GM18868 (cell line): Measurements from ENCODE around the gene PHACTR3.

ENCODE experiments used
- ATAC-seq: cut with Tn5 transposase; IDR thresholded peaks from one replicate; pipeline ENCODE4 v1.9.1; 2021; ENCODE audit warnings: mild to moderate bottlenecking, moderate library complexity; ENCODE audit not compliant: unreplicated experiment

PHACTR3 gene

GRCh38 chr20:59746155-59746554 lies 141.8 kb downstream of the PHACTR3 start:
- no peak for ATAC-seq

GRCh38 chr20:59747671-59748515 lies 143.6 kb downstream of the PHACTR3 start:
- ATAC-seq = no peak

- no peak for ATAC-seq
These were observed 144.4 kb downstream of the PHACTR3 start for GRCh38 chr20:59748619-59749191.

GRCh38 chr20:59749301-59749700 lies 145.0 kb downstream of the PHACTR3 start:
- ATAC-seq = no peak

- ATAC-seq = no peak
These were observed 146.0 kb downstream of the PHACTR3 start for GRCh38 chr20:59750209-59750840.

- peak; percentile 56 for ATAC-seq
These were observed 146.9 kb downstream of the PHACTR3 start for GRCh38 chr20:59751075-59751711.

GRCh38 chr20:59752101-59752586 lies 147.8 kb downstream of the PHACTR3 start:
- ATAC-seq = peak; percentile 84

- peak; percentile 37 for ATAC-seq
These were observed 148.5 kb downstream of the PHACTR3 start for GRCh38 chr20:59752704-59753460.

GRCh38 chr20:59753836-59754235 lies 149.5 kb downstream of the PHACTR3 start:
- no peak for ATAC-seq

- ATAC-seq = no peak
These were observed 150.2 kb downstream of the PHACTR3 start for GRCh38 chr20:59754551-59754950.

GRCh38 chr20:59756241-59756640 lies 151.9 kb downstream of the PHACTR3 start:
- ATAC-seq = no peak

GRCh38 chr20:59764037-59764436 lies 159.7 kb downstream of the PHACTR3 start:
- no peak for ATAC-seq

- no peak for ATAC-seq
These were observed 161.3 kb downstream of the PHACTR3 start for GRCh38 chr20:59765599-59766177.

- no peak for ATAC-seq
These were observed 163.3 kb downstream of the PHACTR3 start for GRCh38 chr20:59767656-59768055.

- no peak for ATAC-seq
These were observed 165.9 kb downstream of the PHACTR3 start for GRCh38 chr20:59770270-59770669.

- no peak for ATAC-seq
These were observed 166.5 kb downstream of the PHACTR3 start for GRCh38 chr20:59770851-59771250.

- ATAC-seq = no peak
These were observed 167.4 kb downstream of the PHACTR3 start for GRCh38 chr20:59771506-59772372.

- no peak for ATAC-seq
These were observed 168.0 kb downstream of the PHACTR3 start for GRCh38 chr20:59772373-59772705.
